ENCODE results near the gene SEMA4D.

SEMA4D gene

GRCh38 chr9:89515416-89515815, 17.5 kb upstream of the SEMA4D start:
- Histone ChIP-seq H3K27me3 (replicated peaks; ENCODE audit: control insufficient read depth, insufficient read depth, low read length) (no peaks in the 10 kb centered on the region), H3K4me3 (replicated peaks; ENCODE audit: low read depth, low read length) (no peak overlapping the region), H3K36me3 (ENCODE audit: control insufficient read depth, insufficient read depth, low read length) (no peaks in the 10 kb centered on the region)
- DNase-seq (ENCODE audit: extremely low read depth, insufficient read length) = no peak
- no peak for TF ChIP-seq CTCF (IDR thresholded peaks at IDR 0.05; ENCODE audit: insufficient read depth, low read length, poor library complexity, severe bottlenecking)

- Histone ChIP-seq H3K4me3 (replicated peaks; ENCODE audit: low read depth, low read length) (no peak overlapping the region), H3K27me3 (replicated peaks; ENCODE audit: control insufficient read depth, insufficient read depth, low read length) (no peaks in the 10 kb centered on the region), H3K36me3 (ENCODE audit: control insufficient read depth, insufficient read depth, low read length) (no peaks in the 10 kb centered on the region)
- TF ChIP-seq CTCF (IDR thresholded peaks at IDR 0.05; ENCODE audit: insufficient read depth, low read length, poor library complexity, severe bottlenecking) = no peak
- DNase-seq (ENCODE audit: extremely low read depth, insufficient read length) = no peak
These were observed 17.0 kb upstream of the SEMA4D start for GRCh38 chr9:89514956-89515355.

- no peaks in the 10 kb centered on the region for H3K27me3 ChIP-seq (replicated peaks; ENCODE audit: control insufficient read depth, insufficient read depth, low read length)
- H3K4me3 ChIP-seq (replicated peaks; ENCODE audit: low read depth, low read length) = no peak overlapping the region
- H3K36me3 ChIP-seq (ENCODE audit: control insufficient read depth, insufficient read depth, low read length) = no peaks in the 10 kb centered on the region
- DNase-seq (ENCODE audit: extremely low read depth, insufficient read length) = no peak
- no peak for TF ChIP-seq CTCF (IDR thresholded peaks at IDR 0.05; ENCODE audit: insufficient read depth, low read length, poor library complexity, severe bottlenecking)
These were observed 16.4 kb upstream of the SEMA4D start for GRCh38 chr9:89514337-89514736.

GRCh38 chr9:89513837-89514236, 15.9 kb upstream of the SEMA4D start:
- H3K4me3 ChIP-seq (replicated peaks; ENCODE audit: low read depth, low read length) = no peak overlapping the region

GRCh38 chr9:89512382-89512781, 14.5 kb upstream of the SEMA4D start:
- no peak for TF ChIP-seq CTCF (IDR thresholded peaks at IDR 0.05; ENCODE audit: insufficient read depth, low read length, poor library complexity, severe bottlenecking)
- no peak overlapping the region for H3K4me3 ChIP-seq (replicated peaks; ENCODE audit: low read depth, low read length)
- H3K27me3 ChIP-seq (replicated peaks; ENCODE audit: control insufficient read depth, insufficient read depth, low read length) = no peaks in the 10 kb centered on the region
- H3K36me3 ChIP-seq (ENCODE audit: control insufficient read depth, insufficient read depth, low read length) = no peaks in the 10 kb centered on the region
- no peak for DNase-seq (ENCODE audit: extremely low read depth, insufficient read length)

More at GRCh38 chr9:89513837-89514236, 15.9 kb upstream of the SEMA4D start:
- no peak for DNase-seq (ENCODE audit: extremely low read depth, insufficient read length)
- TF ChIP-seq CTCF (IDR thresholded peaks at IDR 0.05; ENCODE audit: insufficient read depth, low read length, poor library complexity, severe bottlenecking) = no peak
- H3K36me3 ChIP-seq (ENCODE audit: control insufficient read depth, insufficient read depth, low read length) = no peaks in the 10 kb centered on the region
- no peaks in the 10 kb centered on the region for H3K27me3 ChIP-seq (replicated peaks; ENCODE audit: control insufficient read depth, insufficient read depth, low read length)

GRCh38 chr9:89508951-89509615, 11.2 kb upstream of the SEMA4D start:
- H3K4me3 ChIP-seq (replicated peaks; ENCODE audit: low read depth, low read length) = no peak overlapping the region
- no peaks in the 10 kb centered on the region for H3K36me3 ChIP-seq (ENCODE audit: control insufficient read depth, insufficient read depth, low read length)
- no peaks in the 10 kb centered on the region for H3K27me3 ChIP-seq (replicated peaks; ENCODE audit: control insufficient read depth, insufficient read depth, low read length)
- TF ChIP-seq CTCF (IDR thresholded peaks at IDR 0.05; ENCODE audit: insufficient read depth, low read length, poor library complexity, severe bottlenecking) = no peak
- no peak for DNase-seq (ENCODE audit: extremely low read depth, insufficient read length)

Measured in GM06990 (cell line).